GM18507 (cell line): Measurements from ENCODE around the gene NT5C1B.

Experiments used
- DNase-seq: peaks from one replicate; pipeline ENCODE4 v3.0.0; 2011; ENCODE audit warnings: low read depth; ENCODE audit not compliant: insufficient read length; ENCODE audit errors: extremely low spot score
- FAIRE-seq: peaks from 2 replicates; lab custom pipeline; 2011; peaks lifted over from hg19 to GRCh38; lab: Jason Lieb, UNC

Gene NT5C1B

GRCh38 chr2:18520451-18521425 lies 68.6 kb downstream of the NT5C1B start:
- FAIRE-seq (peak; percentile 78), DNase-seq (peak; percentile 17)

DNA sequence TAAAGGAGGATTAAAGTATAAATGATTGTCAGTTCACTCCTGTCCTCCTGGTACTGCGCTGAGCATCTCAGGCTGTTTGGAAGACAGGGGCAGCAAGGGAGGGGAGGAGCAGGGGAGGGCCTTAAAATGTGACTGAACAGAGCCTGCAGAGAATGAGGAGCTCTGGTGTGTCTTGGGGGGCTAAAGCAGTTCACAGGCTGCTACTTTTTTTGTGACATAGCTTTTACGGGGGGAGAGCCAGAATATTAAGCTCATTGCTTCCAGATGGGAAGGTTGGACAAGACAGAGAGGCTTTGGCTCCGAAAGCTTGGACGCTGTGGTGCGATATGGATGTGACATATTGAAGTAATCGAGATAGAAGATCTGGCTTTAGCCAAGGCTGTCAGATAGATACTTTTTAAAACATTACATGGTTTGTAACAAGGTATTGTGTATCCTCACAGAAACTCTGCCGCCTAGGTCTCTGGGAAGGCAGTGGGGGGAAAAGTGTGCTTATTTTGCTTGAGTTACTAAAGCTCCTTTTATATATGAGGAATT lies 69.4 kb downstream of the NT5C1B start:
- no peak for FAIRE-seq
- no peak for DNase-seq

DNA sequence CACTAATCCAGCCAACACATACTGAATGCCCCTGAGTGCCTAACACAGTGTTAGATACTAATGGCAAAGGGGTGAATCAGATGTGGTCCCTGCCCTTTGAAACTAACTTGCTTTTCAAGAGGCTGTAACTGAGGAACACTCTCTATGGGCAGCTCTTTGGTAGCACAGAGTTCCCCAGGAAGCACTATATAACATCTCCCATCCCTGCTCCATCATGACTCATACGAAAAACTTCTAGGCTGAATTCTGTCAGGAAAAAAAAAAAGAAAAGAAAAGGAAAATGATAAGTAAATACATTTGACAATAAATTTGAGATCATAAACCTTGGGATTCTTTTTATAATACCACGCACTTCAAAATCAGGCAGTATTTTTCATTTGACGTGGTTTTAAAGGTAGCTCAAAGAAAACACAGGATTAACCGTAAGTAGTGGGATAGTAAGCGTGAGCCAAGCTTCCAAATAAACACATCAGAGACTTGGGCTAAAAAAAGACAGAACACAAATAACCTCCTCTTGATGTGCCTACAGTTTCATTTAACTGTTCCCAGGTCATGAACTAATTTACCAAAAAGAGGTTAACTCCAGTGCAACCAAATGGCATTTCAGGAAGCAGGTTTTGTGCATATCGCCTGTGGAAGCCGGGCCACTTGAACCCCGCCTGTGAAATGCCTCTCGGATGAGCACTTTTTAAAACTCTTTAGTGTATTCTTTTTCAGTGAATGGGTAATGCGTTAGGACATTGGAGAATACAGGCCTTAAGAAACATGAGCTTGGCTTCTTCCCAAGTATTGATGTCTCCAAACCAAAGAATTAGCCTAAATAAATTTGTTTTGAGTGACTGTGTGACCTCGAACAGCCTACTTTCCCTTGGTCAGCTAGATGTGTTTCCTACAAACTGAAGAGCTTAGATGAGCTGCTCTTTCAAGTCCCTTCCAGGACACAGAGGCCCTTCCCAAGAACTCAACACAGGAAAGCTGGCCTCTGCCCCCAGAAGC lies 71.0 kb downstream of the NT5C1B start:
- FAIRE-seq (no peak), DNase-seq (no peak)

DNA sequence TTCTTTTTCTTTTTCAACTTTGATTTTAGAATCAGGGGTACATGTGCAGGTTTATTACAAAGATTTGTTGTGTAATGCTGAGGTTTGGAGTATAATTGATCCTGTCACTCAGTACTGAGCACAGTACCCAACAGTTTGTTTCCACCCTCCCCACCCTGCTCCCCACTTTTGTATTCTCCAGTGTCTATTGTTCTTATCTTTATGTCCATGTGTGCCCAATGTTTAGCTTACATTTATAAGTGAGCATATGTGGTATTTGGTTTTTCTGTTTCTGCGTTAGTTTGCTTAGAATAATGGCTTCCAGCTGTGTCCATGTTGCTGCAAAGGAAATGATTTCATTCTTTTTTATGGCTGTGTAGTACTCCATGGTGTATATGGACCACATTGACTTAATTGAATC lies 72.0 kb downstream of the NT5C1B start:
- no peak for DNase-seq
- no peak for FAIRE-seq

DNA sequence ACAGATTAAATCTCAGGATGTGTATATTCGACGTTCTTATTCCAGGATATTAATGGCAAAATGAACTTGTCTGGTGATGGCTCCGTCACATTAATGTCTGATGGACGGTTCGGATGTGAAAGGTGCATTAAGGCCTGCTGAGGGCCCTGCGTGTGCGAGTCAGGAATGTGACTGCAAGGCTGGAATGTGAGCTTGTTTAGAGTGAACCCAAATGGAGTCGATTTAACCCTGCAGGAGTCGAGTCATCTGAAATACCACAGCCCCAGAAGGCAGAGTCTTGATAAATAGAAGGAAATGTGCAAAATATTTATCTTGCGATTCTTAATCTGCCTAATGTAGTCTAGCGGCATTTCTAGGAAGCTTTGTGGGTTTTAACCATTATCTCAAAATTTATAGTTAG lies 73.3 kb downstream of the NT5C1B start:
- FAIRE-seq: no peak
- DNase-seq: no peak

DNA sequence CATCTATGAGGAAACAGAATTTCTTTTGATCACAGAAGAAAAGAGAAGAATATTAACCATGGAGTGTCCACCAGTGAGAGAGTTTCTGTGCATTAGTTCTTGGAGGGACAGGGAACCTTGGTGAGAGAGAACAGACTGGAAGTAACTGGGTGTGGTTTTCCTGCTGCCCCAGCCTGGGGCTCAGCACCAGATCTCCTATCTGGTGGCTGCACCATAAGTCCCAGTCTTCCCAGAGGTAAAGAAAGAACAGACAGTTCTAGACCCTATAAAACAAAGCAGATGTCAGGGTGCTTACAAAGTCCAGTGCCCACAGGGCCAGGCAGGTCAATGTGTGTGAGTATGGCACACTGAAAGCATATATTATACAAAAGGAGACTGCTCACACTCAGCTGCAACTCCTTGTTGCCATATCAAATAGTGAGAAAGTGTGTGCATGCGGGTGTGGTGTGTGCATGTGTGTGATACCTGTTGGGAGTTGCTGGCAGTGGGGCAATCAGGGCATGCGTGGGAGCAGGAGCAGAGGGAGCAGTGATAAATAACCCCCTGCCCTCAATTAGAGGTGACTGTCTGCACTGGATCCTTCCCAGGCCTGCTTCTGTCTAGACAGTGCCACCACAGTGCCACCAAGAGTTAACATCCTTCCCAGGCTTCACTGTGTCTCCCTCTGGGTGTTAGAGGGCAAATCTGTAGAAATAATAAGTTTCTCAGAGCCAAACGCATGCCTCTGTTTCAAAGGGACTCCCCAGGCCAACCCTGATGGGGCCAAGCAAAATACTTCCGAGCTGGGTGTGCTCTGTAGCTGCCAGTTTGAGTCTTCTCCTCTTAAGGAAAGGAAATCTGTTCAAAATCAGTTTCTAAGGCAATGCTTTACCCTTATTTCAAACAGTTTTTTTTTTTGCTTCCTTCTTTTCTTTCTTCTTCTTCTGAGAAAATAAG lies 74.6 kb downstream of the NT5C1B start:
- no peak for DNase-seq

More for the DNA sequence above, 74.6 kb downstream of the NT5C1B start:
- no peak for FAIRE-seq
